GM23338 (cell line): Measurements from ENCODE around the gene RIC8A.

ENCODE experiments used
- CREB1 ChIP-seq: fragments of 250-450 bp; sonication (Bioruptor Pico); IDR thresholded peaks from 2 replicates; pipeline ENCODE4 v1.5.0; 2020; ENCODE audit warnings: low read depth, mild to moderate bottlenecking, moderate library complexity
- EZH2 ChIP-seq: fragments of 200-600 bp; sonication (generic); IDR thresholded peaks from one replicate; pipeline ENCODE4 v1.8.0; 2017; ENCODE audit warnings: antibody characterized with exemption, mild to moderate bottlenecking, low read depth; ENCODE audit not compliant: unreplicated experiment
- EZH2phosphoT487 ChIP-seq: fragments of 200-600 bp; sonication (generic); IDR thresholded peaks from one replicate; pipeline ENCODE4 v1.8.1; 2018; ENCODE audit warnings: antibody characterized with exemption; ENCODE audit not compliant: unreplicated experiment
- JUNB ChIP-seq: IDR thresholded peaks from one replicate; pipeline ENCODE4 v1.6.1; 2016; ENCODE audit warnings: antibody characterized with exemption; ENCODE audit not compliant: unreplicated experiment
- NANOG ChIP-seq: IDR thresholded peaks from 2 replicates; pipeline ENCODE4 v1.6.1; 2016; ENCODE audit warnings: antibody characterized with exemption, borderline replicate concordance
- POLR2AphosphoS5 ChIP-seq: IDR thresholded peaks from 2 replicates; pipeline ENCODE4 v1.6.1; 2016; ENCODE audit warnings: antibody characterized with exemption, low read depth
- ZNF331 ChIP-seq: fragments of 250-450 bp; sonication (Bioruptor Pico); IDR thresholded peaks from 2 replicates; pipeline ENCODE4 v1.5.0; 2020; ENCODE audit warnings: low read depth, mild to moderate bottlenecking, moderate library complexity
- TF ChIP-seq, protein P1 (sequence below), 2 experiments: fragments of 200-600 bp in 1 of 2; sonication (generic) in 1 of 2; conservative IDR thresholded peaks; 2 replicates each; pipeline versions ENCODE4 v1.5.1 to v1.6.1; 2016 to 2017; ENCODE audit warnings: antibody characterized with exemption in 2 of 2, low read depth in 2 of 2, mild to moderate bottlenecking in 2 of 2, moderate library complexity in 1 of 2
- TF ChIP-seq, protein P2 (sequence below): IDR thresholded peaks from one replicate; pipeline ENCODE4 v1.6.1; 2018; ENCODE audit warnings: antibody characterized with exemption; ENCODE audit not compliant: unreplicated experiment
- TF ChIP-seq, protein P3 (sequence below): IDR thresholded peaks from 2 replicates; pipeline ENCODE4 v1.6.1; 2016; ENCODE audit warnings: antibody characterized with exemption

DNA sequence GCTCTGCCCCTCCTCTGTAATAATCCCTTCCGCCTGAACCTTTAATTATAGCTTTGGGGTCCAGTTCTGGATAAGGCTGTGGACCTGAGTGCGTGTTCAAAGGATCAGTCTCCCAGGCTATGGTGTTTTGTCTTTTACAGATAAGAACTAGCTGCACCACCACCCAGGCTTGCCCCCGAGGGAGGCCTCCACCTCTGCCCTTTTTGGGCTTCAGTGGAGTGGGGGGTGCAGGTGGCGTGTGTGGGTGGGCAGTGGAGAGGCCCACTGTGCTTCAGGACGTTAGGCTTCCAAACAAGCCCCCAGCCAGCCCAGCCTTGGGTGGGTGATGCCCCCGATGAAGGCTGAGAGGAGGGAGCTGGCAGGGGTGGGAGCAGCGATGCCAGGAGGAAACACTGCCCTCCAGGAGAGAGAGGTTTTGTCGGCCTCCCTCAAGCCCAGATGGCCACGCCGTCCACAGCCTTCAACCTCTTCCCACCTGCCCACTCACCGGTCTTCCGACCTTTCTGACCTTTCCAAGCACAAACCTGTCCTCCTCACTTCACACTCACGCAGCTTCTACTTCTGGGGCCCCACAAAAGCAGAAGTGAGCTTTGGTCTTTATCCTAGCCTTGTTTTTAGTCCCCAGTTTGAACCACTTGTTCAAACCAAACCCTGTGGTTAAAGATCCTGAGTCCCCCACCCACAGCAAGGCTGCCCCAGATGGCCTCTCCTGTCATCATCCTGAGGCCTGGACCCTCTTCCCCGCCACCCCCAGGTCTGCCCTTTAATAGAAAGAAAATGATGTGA is 49.6 kb downstream of the RIC8A start:
- TF ChIP-seq, protein P1, sequence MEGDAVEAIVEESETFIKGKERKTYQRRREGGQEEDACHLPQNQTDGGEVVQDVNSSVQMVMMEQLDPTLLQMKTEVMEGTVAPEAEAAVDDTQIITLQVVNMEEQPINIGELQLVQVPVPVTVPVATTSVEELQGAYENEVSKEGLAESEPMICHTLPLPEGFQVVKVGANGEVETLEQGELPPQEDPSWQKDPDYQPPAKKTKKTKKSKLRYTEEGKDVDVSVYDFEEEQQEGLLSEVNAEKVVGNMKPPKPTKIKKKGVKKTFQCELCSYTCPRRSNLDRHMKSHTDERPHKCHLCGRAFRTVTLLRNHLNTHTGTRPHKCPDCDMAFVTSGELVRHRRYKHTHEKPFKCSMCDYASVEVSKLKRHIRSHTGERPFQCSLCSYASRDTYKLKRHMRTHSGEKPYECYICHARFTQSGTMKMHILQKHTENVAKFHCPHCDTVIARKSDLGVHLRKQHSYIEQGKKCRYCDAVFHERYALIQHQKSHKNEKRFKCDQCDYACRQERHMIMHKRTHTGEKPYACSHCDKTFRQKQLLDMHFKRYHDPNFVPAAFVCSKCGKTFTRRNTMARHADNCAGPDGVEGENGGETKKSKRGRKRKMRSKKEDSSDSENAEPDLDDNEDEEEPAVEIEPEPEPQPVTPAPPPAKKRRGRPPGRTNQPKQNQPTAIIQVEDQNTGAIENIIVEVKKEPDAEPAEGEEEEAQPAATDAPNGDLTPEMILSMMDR (conservative IDR thresholded peaks at IDR 0.05; ENCODE audit: low read depth in 2 of 2): no peak
- no peak for TF ChIP-seq POLR2AphosphoS5
- TF ChIP-seq, protein P2, sequence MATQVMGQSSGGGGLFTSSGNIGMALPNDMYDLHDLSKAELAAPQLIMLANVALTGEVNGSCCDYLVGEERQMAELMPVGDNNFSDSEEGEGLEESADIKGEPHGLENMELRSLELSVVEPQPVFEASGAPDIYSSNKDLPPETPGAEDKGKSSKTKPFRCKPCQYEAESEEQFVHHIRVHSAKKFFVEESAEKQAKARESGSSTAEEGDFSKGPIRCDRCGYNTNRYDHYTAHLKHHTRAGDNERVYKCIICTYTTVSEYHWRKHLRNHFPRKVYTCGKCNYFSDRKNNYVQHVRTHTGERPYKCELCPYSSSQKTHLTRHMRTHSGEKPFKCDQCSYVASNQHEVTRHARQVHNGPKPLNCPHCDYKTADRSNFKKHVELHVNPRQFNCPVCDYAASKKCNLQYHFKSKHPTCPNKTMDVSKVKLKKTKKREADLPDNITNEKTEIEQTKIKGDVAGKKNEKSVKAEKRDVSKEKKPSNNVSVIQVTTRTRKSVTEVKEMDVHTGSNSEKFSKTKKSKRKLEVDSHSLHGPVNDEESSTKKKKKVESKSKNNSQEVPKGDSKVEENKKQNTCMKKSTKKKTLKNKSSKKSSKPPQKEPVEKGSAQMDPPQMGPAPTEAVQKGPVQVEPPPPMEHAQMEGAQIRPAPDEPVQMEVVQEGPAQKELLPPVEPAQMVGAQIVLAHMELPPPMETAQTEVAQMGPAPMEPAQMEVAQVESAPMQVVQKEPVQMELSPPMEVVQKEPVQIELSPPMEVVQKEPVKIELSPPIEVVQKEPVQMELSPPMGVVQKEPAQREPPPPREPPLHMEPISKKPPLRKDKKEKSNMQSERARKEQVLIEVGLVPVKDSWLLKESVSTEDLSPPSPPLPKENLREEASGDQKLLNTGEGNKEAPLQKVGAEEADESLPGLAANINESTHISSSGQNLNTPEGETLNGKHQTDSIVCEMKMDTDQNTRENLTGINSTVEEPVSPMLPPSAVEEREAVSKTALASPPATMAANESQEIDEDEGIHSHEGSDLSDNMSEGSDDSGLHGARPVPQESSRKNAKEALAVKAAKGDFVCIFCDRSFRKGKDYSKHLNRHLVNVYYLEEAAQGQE: no peak
- TF ChIP-seq, protein P3, sequence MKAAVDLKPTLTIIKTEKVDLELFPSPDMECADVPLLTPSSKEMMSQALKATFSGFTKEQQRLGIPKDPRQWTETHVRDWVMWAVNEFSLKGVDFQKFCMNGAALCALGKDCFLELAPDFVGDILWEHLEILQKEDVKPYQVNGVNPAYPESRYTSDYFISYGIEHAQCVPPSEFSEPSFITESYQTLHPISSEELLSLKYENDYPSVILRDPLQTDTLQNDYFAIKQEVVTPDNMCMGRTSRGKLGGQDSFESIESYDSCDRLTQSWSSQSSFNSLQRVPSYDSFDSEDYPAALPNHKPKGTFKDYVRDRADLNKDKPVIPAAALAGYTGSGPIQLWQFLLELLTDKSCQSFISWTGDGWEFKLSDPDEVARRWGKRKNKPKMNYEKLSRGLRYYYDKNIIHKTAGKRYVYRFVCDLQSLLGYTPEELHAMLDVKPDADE: no peak
- no peak for TF ChIP-seq JUNB
- no peak for TF ChIP-seq EZH2phosphoT487
- no peak for TF ChIP-seq EZH2
- no peak for TF ChIP-seq NANOG
- no peak for TF ChIP-seq CREB1 (CRISPR knock-in tag)
- TF ChIP-seq ZNF331 (CRISPR knock-in tag): no peak
